Heart left ventricle (tissue), 16 donors: Measurements from ENCODE around the gene DDX51. TPM values are rescaled to one million over a fixed set of nuclear protein-coding genes. Genes with fewer than 3 reads are reported as not detected.
A peak's percentile ranks its signal among the peaks of the same experiment; 100 is the strongest.

ENCODE experiments used
- ATAC-seq, 4 donors: fragments of 200-7000 bp; cut with Tn5 transposase; one replicate each; pipeline ENCODE4 v1.9.1; 2020 to 2022; ENCODE audit warnings: moderate library complexity in 4 of 4, mild to moderate bottlenecking in 3 of 4, moderate number of reproducible peaks in 1 of 4
- DNase-seq, 5 donors: peaks; one replicate each; pipeline ENCODE4 v3.0.0-alpha.2; 2020
- H3K27ac ChIP-seq, 12 donors: fragments of 200-600 bp; sonication (generic) in 4 of 12; one replicate each; pipeline versions ENCODE4 v1.5.0 to v1.8.0; 2016 to 2022; ENCODE audit warnings: mild to moderate bottlenecking in 2 of 12
- H3K27me3 ChIP-seq, 9 donors: fragments of 200-600 bp; sonication (generic) in 2 of 9; one replicate each; pipeline versions ENCODE4 v1.5.1 to v1.8.0; 2016 to 2022; ENCODE audit warnings: mild to moderate bottlenecking in 3 of 9
- H3K36me3 ChIP-seq, 9 donors: fragments of 200-600 bp; sonication (generic) in 2 of 9; one replicate each; pipeline versions ENCODE4 v1.5.0 to v1.8.0; 2018 to 2022; ENCODE audit warnings: mild to moderate bottlenecking in 2 of 9
- H3K4me1 ChIP-seq, 12 donors: fragments of 200-600 bp; sonication (generic) in 4 of 12; one replicate each; pipeline versions ENCODE4 v1.5.0 to v1.8.0; 2016 to 2022; ENCODE audit warnings: mild to moderate bottlenecking in 3 of 12
- H3K4me3 ChIP-seq, 12 donors: fragments of 200-600 bp; sonication (generic) in 4 of 12; one replicate each; pipeline versions ENCODE4 v1.5.0 to v1.8.0; 2017 to 2022; ENCODE audit warnings: mild to moderate bottlenecking in 9 of 12, moderate library complexity in 4 of 12
- H3K9me3 ChIP-seq, 12 donors: fragments of 200-600 bp; sonication (generic) in 4 of 12; one replicate each; pipeline versions ENCODE4 v1.5.0 to v1.8.0; 2016 to 2022; ENCODE audit warnings: mild to moderate bottlenecking in 1 of 12
- CTCF ChIP-seq, 12 donors: fragments of 200-600 bp; sonication (generic) in 4 of 12; IDR thresholded peaks; one replicate each; pipeline versions ENCODE4 v1.5.0 to v1.8.0; 2018 to 2022; ENCODE audit warnings: antibody characterized with exemption in 12 of 12, mild to moderate bottlenecking in 5 of 12
- POLR2A ChIP-seq, 2 donors: fragments of 450-650 bp; IDR thresholded peaks; one replicate each; pipeline ENCODE4 v1.6.1; 2017; ENCODE audit warnings: antibody characterized with exemption in 2 of 2, mild to moderate bottlenecking in 2 of 2, moderate library complexity in 2 of 2
- WGBS, 4 donors: extraction: QIAGEN DNeasy Blood & Tissue Kit in 2 of 4; methylation state at CpG; one replicate each; pipeline versions ENCODE4 v1.1.5 to v1.1.7; 2013 to 2018; 5-methylcytosine and 5-hydroxymethylcytosine counted together
- intact Hi-C, 10 donors: fragments of 100-400 bp; cut with DNase I; formaldehyde crosslinking; loops; one replicate each; pipeline versions ENCODE4 v1.11.1 to v1.14.2; 2022
- polyA plus RNA-seq, 2 donors: library from polyadenylated mRNA; stranded (reverse); fragments of 200-250 nt; gene quantifications; one replicate each; pipeline ENCODE4 v1.2.3, GENCODE V29; 2013
- total RNA-seq, 9 donors: library from RNA; depleted of rRNA in 2 of 9; stranded (reverse); fragments of >200 nt in 2 of 9; fragmentation: NEBNext Ultra II Directional in 3 of 9; extraction: Animal tissue kit (Norgen Biotek cat#: 25700) in 3 of 9; gene quantifications; one replicate each; pipeline versions ENCODE4 v1.1.0 to v1.2.4, GENCODE V29; 2016 to 2023
- donor health status: ischemic (EF 13 %, LVEDD 7.1; RV severe dilation, severe dysfunction).
- donor health status: healthy with polysubstance abuse.
- donor health status: DM: no; HTN: yes; CAD: no.
- donor health status: DM: no; HTN: no; CAD: no.
- donor health status: ischemic (EF 25% LVEDD 6.9; RV normal size, moderate dysfunction).
- donor health status: ischemic (EF 25% LVEDD 5.7; RV mildly dilated, moderate dysfunction).
- donor health status: healthy.
- donor health status: DM: yes; HTN: yes; CAD: no.
- donor health status: ischemic (EF 35%, LVEDD 5.7; RV mildly dilated, moderate dysfunction).
- donor health status: nonischemic (EF 11% LVEDD 7.7; RV severe dilation, severe dysfunction).
- donor health status: DM: yes; HTN: yes; CAD: no.
- donor health status: PGD.
- donor health status: ischemic (EF 29% LVEDD 5.4; RV normal size, mild dysfunction).
- donor health status: nonischemic (EF 23%, LVEDD 6.1; RV moderate dilation, normal function).

Gene DDX51
- total and polyA plus RNA-seq, 11 donors: 4.1 to 14.7 (median 8.6) TPM

DNA sequence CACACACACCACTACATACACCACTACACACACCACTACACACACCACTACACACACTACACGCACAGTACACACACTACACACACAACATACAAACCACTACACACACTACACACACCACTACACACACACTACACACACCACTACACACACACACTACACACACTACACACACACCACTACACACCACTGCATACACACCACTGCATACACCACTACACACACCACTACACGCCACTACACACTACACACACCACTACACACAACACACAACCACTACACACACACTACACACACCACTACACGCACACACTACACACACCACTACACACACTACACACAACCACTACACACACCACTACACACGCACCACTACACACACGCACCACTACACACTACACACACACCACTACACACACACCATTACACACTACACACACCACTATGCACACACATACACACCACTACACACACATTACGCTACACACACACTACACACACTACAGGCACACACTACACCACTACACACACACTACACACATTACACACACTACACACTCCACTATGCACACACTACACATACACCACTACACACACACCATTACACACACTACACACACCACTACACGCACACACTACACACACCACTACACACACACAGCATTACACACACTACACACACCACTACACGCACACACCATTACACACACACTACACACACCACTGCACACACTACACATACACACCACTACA lies 12.6 kb upstream of the DDX51 start:
- Histone ChIP-seq H3K4me3 (no peak overlapping the region), H3K36me3 (peaks cover 0 to 8% (median 4%) of the 10 kb centered on the region in 9 donors), H3K9me3 (no peaks in the 10 kb centered on the region), H3K27me3 (no peaks in the 10 kb centered on the region), H3K4me1 (peaks cover 0 to 12% (median 4%) of the 10 kb centered on the region in 12 donors), H3K27ac (no peak overlapping the region)
- no peak for ATAC-seq
- intact Hi-C loops: loop anchor here in 8 of 10 donors (5.0 to 10.0 kb wide), 5 partner anchors 258 to 788 kb away; partner anchors contain the start of genes LRCOL1 (in 4 of the 8) and P2RX2 (in 3 of the 8)
- DNase-seq: no peak
- WGBS, 4 donors: 85 to 87% (median 85%) methylated on average over 8 of the region's 8 CpGs
- TF ChIP-seq POLR2A (IDR thresholded peaks at IDR 0.05) (no peak), CTCF (IDR thresholded peaks at IDR 0.05) (no peak)

- H3K4me3 ChIP-seq: no peak overlapping the region
- no peaks in the 10 kb centered on the region for H3K9me3 ChIP-seq
- DNase-seq (no peak), ATAC-seq (no peak)
- TF ChIP-seq POLR2A (IDR thresholded peaks at IDR 0.05): no peak
- no peak for TF ChIP-seq CTCF (IDR thresholded peaks at IDR 0.05)
- 91 to 98% (median 95%) methylated on average over 10 of the region's 10 CpGs for WGBS, 4 donors
- intact Hi-C loops: loop anchor here in 9 of 10 donors (2.0 to 10.0 kb wide), 10 partner anchors 61 to 789 kb away; partner anchors contain the start of genes LRCOL1 (in 4 of the 9) and P2RX2 (in 3 of the 9)
- H3K4me1 ChIP-seq: peaks cover 0 to 12% (median 4%) of the 10 kb centered on the region in 12 donors
- no peaks in the 10 kb centered on the region for H3K27me3 ChIP-seq
- H3K27ac ChIP-seq: no peak overlapping the region
- peaks cover 0 to 16% (median 4%) of the 10 kb centered on the region in 9 donors for H3K36me3 ChIP-seq
These were observed 11.9 kb upstream of the DDX51 start for GRCh38 chr12:132155771-132156572.

GRCh38 chr12:132154941-132155770 lies 11.0 kb upstream of the DDX51 start:
- Histone ChIP-seq H3K4me3 (no peak overlapping the region), H3K9me3 (no peaks in the 10 kb centered on the region), H3K36me3 (peaks cover 0 to 19% (median 4%) of the 10 kb centered on the region in 9 donors), H3K27me3 (no peaks in the 10 kb centered on the region), H3K4me1 (peaks cover 0 to 12% (median 4%) of the 10 kb centered on the region in 12 donors), H3K27ac (no peak overlapping the region)
- ATAC-seq (no peak), DNase-seq (peak in 1 of 5 donors; percentile 18)
- WGBS, 4 donors: 73 to 79% (median 77%) methylated on average over 51 of the region's 51 CpGs
- TF ChIP-seq CTCF (IDR thresholded peaks at IDR 0.05) (no peak), POLR2A (IDR thresholded peaks at IDR 0.05) (no peak)
- intact Hi-C loops: loop anchor here in 9 of 10 donors (2.0 to 10.0 kb wide), 12 partner anchors 62 to 790 kb away; partner anchors contain the start of genes LRCOL1 (in 4 of the 9) and P2RX2 (in 4 of the 9)
